PC-3 (cell line): ENCODE data around the gene AMZ1. TPM values are rescaled to one million over a fixed set of nuclear protein-coding genes. Genes with fewer than 3 reads are reported as not detected.

Experiments
- ATAC-seq: fragments of 200-7000 bp; cut with Tn5 transposase; 2 replicates; pipeline ENCODE4 v1.9.1; 2020; ENCODE audit warnings: mild to moderate bottlenecking, moderate library complexity
- BruUV-seq: library from RNA; stranded (reverse); fragments of 400-500 nt; replicated peaks from 2 replicates; lab custom pipeline; 2021; lab: Mats Ljungman, UMichigan
- CTCF ChIA-PET: fragments of 300-600 bp; sonication (Branson Sonifier 250); formaldehyde crosslinking; loops from one replicate; lab custom pipeline; 2022; ENCODE audit warnings: antibody characterized with exemption; lab: Charles Lee
- POLR2A ChIA-PET: fragments of 300-600 bp; sonication (Branson Sonifier 250); formaldehyde crosslinking; loops from one replicate; lab custom pipeline; 2022; ENCODE audit warnings: antibody characterized with exemption; ENCODE audit not compliant: unreplicated experiment; lab: Charles Lee
- DNase-seq: peaks from one replicate; pipeline ENCODE4 v3.0.0-alpha.2; 2015
- H2AFZ ChIP-seq: fragments of 300-600 bp; sonication (generic); 2 replicates; pipeline ENCODE4 v1.6.0; 2016; ENCODE audit warnings: antibody characterized with exemption, low read length
- H3F3A ChIP-seq: fragments of 300-600 bp; sonication (generic); one replicate; pipeline ENCODE4 v1.6.0; 2017; ENCODE audit warnings: antibody characterized with exemption, low read length, control low read depth, mild to moderate bottlenecking; ENCODE audit not compliant: unreplicated experiment
- H3K27ac ChIP-seq: fragments of 300-600 bp; sonication (generic); 2 replicates; pipeline ENCODE4 v1.5.1; 2016; ENCODE audit warnings: mild to moderate bottlenecking, low read length
- H3K27me3 ChIP-seq: fragments of 300-600 bp; sonication (generic); 2 replicates; pipeline ENCODE4 v1.6.1; 2016; ENCODE audit warnings: low read length, mixed read lengths
- H3K36me3 ChIP-seq: fragments of 300-600 bp; sonication (generic); 2 replicates; pipeline ENCODE4 v1.6.1; 2016; ENCODE audit warnings: low read depth, mixed run types, low read length, mixed read lengths
- H3K4me1 ChIP-seq: fragments of 300-600 bp; sonication (generic); 2 replicates; pipeline ENCODE4 v1.5.1; 2016; ENCODE audit warnings: low read length; ENCODE audit not compliant: insufficient read depth
- H3K4me2 ChIP-seq: fragments of 300-600 bp; sonication (generic); 2 replicates; pipeline ENCODE4 v1.6.0; 2016; ENCODE audit warnings: low read length
- H3K4me3 ChIP-seq: fragments of 300-600 bp; sonication (generic); 2 replicates; pipeline ENCODE4 v1.5.1; 2016; ENCODE audit warnings: mild to moderate bottlenecking, low read length, mixed read lengths
- H3K79me2 ChIP-seq: fragments of 300-600 bp; sonication (generic); 2 replicates; pipeline ENCODE4 v1.6.1; 2017; ENCODE audit warnings: low read length, mixed read lengths
- H3K9ac ChIP-seq: fragments of 300-600 bp; sonication (generic); 2 replicates; pipeline ENCODE4 v1.6.0; 2016; ENCODE audit warnings: mild to moderate bottlenecking, low read length
- H3K9me2 ChIP-seq: fragments of 300-600 bp; sonication (generic); replicated peaks from 2 replicates; pipeline ENCODE4 v1.6.1; 2016; ENCODE audit warnings: mixed run types, low read length, mixed read lengths
- H3K9me3 ChIP-seq: fragments of 300-600 bp; sonication (generic); 2 replicates; pipeline ENCODE4 v1.6.1; 2016; ENCODE audit warnings: low read length, mixed read lengths
- H4K20me1 ChIP-seq: fragments of 300-600 bp; sonication (generic); 2 replicates; pipeline ENCODE4 v1.6.1; 2016; ENCODE audit warnings: low read length, mixed read lengths
- CTCF ChIP-seq: fragments of 300-600 bp; sonication (generic); conservative IDR thresholded peaks from 2 replicates; pipeline ENCODE4 v1.5.1; 2017; ENCODE audit warnings: antibody characterized with exemption, low read depth, mild to moderate bottlenecking, low read length
- EZH2 ChIP-seq: fragments of 300-600 bp; sonication (generic); IDR thresholded peaks from one replicate; pipeline ENCODE4 v1.6.1; 2017; ENCODE audit warnings: antibody characterized with exemption, mild to moderate bottlenecking, low read length; ENCODE audit not compliant: unreplicated experiment
- EZH2phosphoT487 ChIP-seq: fragments of 300-600 bp; sonication (generic); IDR thresholded peaks from 2 replicates; pipeline ENCODE4 v1.6.1; 2018; ENCODE audit warnings: mild to moderate bottlenecking, antibody characterized with exemption, low read length, borderline replicate concordance
- intact Hi-C: fragments of 100-400 bp; cut with micrococcal nuclease; formaldehyde crosslinking; loops from 2 replicates; pipeline ENCODE4 v1.9.0; 2023
- total RNA-seq: library from RNA; depleted of rRNA; stranded (reverse); fragments of >200 nt; gene quantifications from 2 replicates; pipeline ENCODE4 v1.2.3, GENCODE V29; 2014

AMZ1 gene
- total RNA-seq, 1 experiment from 2014 or later = not detected

- H3K9me3 ChIP-seq = no peaks in the 10 kb centered on the region
- H4K20me1 ChIP-seq = no peaks in the 10 kb centered on the region
- intact Hi-C loops = no loop called here
- no peak overlapping the region for H3K9ac ChIP-seq
- H3K36me3 ChIP-seq = no peaks in the 10 kb centered on the region
- POLR2A ChIA-PET = no interaction called here
- H3K27me3 ChIP-seq = no peaks in the 10 kb centered on the region
- no peak overlapping the region for H3K4me2 ChIP-seq
- H3F3A ChIP-seq = no peaks in the 10 kb centered on the region
- no peak for DNase-seq
- TF ChIP-seq EZH2phosphoT487 (no peak), EZH2 (no peak), CTCF (no peak)
- H3K27ac ChIP-seq = no peak overlapping the region
- H3K9me2 ChIP-seq = no peaks in the 10 kb centered on the region
- ATAC-seq = no peak
- H3K79me2 ChIP-seq = no peaks in the 10 kb centered on the region
- no peaks in the 10 kb centered on the region for H3K4me1 ChIP-seq
- no peak overlapping the region for H3K4me3 ChIP-seq
- no TSS peak for BruUV-seq
- no peak overlapping the region for H2AFZ ChIP-seq
- CTCF ChIA-PET = no interaction called here
Observed at GRCh38 chr7:2714636-2715035, 26.6 kb downstream of the AMZ1 start.

- no peak for ATAC-seq
- no peak overlapping the region for H3K4me3 ChIP-seq
- no TSS peak for BruUV-seq
- no peaks in the 10 kb centered on the region for H3K9me2 ChIP-seq
- no peak overlapping the region for H2AFZ ChIP-seq
- TF ChIP-seq EZH2phosphoT487 = no peak
- no peak for TF ChIP-seq CTCF
- no peak for TF ChIP-seq EZH2
- H3K27me3 ChIP-seq = no peaks in the 10 kb centered on the region
- no peaks in the 10 kb centered on the region for H3K79me2 ChIP-seq
- no peaks in the 10 kb centered on the region for H4K20me1 ChIP-seq
- H3K4me2 ChIP-seq = no peak overlapping the region
- H3K9me3 ChIP-seq = no peaks in the 10 kb centered on the region
- intact Hi-C loops = no loop called here
- no peaks in the 10 kb centered on the region for H3F3A ChIP-seq
- 0 out of 2 replicates have a peak, but pooled peaks cover 1% of the 10 kb centered on the region for H3K4me1 ChIP-seq
- POLR2A ChIA-PET = no interaction called here
- no peak for DNase-seq
- H3K36me3 ChIP-seq = no peaks in the 10 kb centered on the region
- no peak overlapping the region for H3K9ac ChIP-seq
- CTCF ChIA-PET = no interaction called here
- no peak overlapping the region for H3K27ac ChIP-seq
Observed at GRCh38 chr7:2715341-2716231, 27.6 kb downstream of the AMZ1 start.

- TF ChIP-seq EZH2phosphoT487 (no peak), CTCF (no peak), EZH2 (no peak)
- Histone ChIP-seq H3K27ac (no peak overlapping the region), H3K27me3 (no peaks in the 10 kb centered on the region), H3K4me2 (no peak overlapping the region), H3K79me2 (no peaks in the 10 kb centered on the region), H3K4me1 (0 out of 2 replicates have a peak, but pooled peaks cover 3% of the 10 kb centered on the region), H3K4me3 (no peak overlapping the region), H2AFZ (no peak overlapping the region), H4K20me1 (no peaks in the 10 kb centered on the region), H3K9me2 (no peaks in the 10 kb centered on the region), H3F3A (no peaks in the 10 kb centered on the region), H3K36me3 (no peaks in the 10 kb centered on the region), H3K9me3 (no peaks in the 10 kb centered on the region), H3K9ac (no peak overlapping the region)
- ChIA-PET POLR2A (interaction anchor here (0.6 kb wide), 1 partner anchor 125 kb away, joined by 3 read pairs; no protein-coding TSS in a partner anchor), CTCF (no interaction called here)
- no peak for ATAC-seq
- BruUV-seq = no TSS peak
- intact Hi-C loops = no loop called here
- no peak for DNase-seq
Observed at GRCh38 chr7:2716488-2716887, 28.5 kb downstream of the AMZ1 start.
